ENCODE data around the gene DUSP22.

GRCh38 chr6:328136-328670 is 35.9 kb downstream of the DUSP22 start:
- TF ChIP-seq ZNF114 (CRISPR knock-in tag; IDR thresholded peaks at IDR 0.05) (no peak), CTCF (conservative IDR thresholded peaks at IDR 0.05; ENCODE audit: low read depth in 2 of 2) (no peak), CREB1 (CRISPR knock-in tag; IDR thresholded peaks at IDR 0.05; ENCODE audit: low read depth) (no peak), POLR2AphosphoS5 (IDR thresholded peaks at IDR 0.05; ENCODE audit: low read depth) (no peak), EZH2phosphoT487 (IDR thresholded peaks at IDR 0.05; ENCODE audit: unreplicated experiment) (no peak), REST (IDR thresholded peaks at IDR 0.05; ENCODE audit: unreplicated experiment) (no peak), EZH2 (IDR thresholded peaks at IDR 0.05; ENCODE audit: low read depth, unreplicated experiment) (no peak), STAT1 (IDR thresholded peaks at IDR 0.05; ENCODE audit: unreplicated experiment) (no peak), JUNB (IDR thresholded peaks at IDR 0.05; ENCODE audit: unreplicated experiment) (no peak), ETS1 (IDR thresholded peaks at IDR 0.05) (no peak), NANOG (IDR thresholded peaks at IDR 0.05; ENCODE audit: borderline replicate concordance) (no peak), ZNF331 (CRISPR knock-in tag; IDR thresholded peaks at IDR 0.05; ENCODE audit: low read depth) (no peak), ZNF462 (CRISPR knock-in tag; IDR thresholded peaks at IDR 0.05) (no peak)
